H1 (cell line): Measurements from ENCODE around the gene FBN2. TPM values are rescaled to one million over a fixed set of nuclear protein-coding genes. Genes with fewer than 3 reads are reported as not detected.

Source experiments
- CTCF ChIA-PET: fragments of 300-600 bp; sonication (Branson Sonifier 250); formaldehyde crosslinking; loops from one replicate; lab custom pipeline; 2021; ENCODE audit not compliant: partially characterized antibody; lab: Charles Lee
- POLR2A ChIA-PET: fragments of 300-600 bp; sonication (Branson Sonifier 250); formaldehyde crosslinking; loops from one replicate; lab custom pipeline; 2021; ENCODE audit warnings: inconsistent platforms; ENCODE audit not compliant: partially characterized antibody; lab: Charles Lee
- DNase-seq, 2 experiments: peaks; one replicate each; pipeline versions ENCODE4 v3.0.0 to v3.0.0-alpha.2; 2010 to 2022; ENCODE audit warnings: low spot score in 2 of 2, low read depth in 1 of 2, mixed read lengths in 1 of 2
- FAIRE-seq: peaks from 2 replicates; lab custom pipeline; 2011; peaks lifted over from hg19 to GRCh38; lab: Jason Lieb, UNC
- H2AFZ ChIP-seq: 2 replicates; pipeline ENCODE4 v1.8.1; 2012; ENCODE audit warnings: low read length, inconsistent platforms
- H2AK5ac ChIP-seq: 2 replicates; pipeline ENCODE4 v1.6.1; 2013; ENCODE audit warnings: low read depth, low read length
- H2BK120ac ChIP-seq: replicated peaks from 2 replicates; pipeline ENCODE3; 2013; ENCODE audit warnings: low read depth, low read length, inconsistent platforms
- H2BK12ac ChIP-seq: 2 replicates; pipeline ENCODE4 v1.6.1; 2013; ENCODE audit warnings: low read depth, low read length
- H2BK15ac ChIP-seq: 2 replicates; pipeline ENCODE4 v1.6.1; 2013; ENCODE audit warnings: low read length
- H2BK20ac ChIP-seq: 2 replicates; pipeline ENCODE4 v1.6.1; 2013; ENCODE audit warnings: low read length
- H2BK5ac ChIP-seq: 2 replicates; pipeline ENCODE4 v1.6.1; 2013; ENCODE audit warnings: low read depth, low read length
- H3K14ac ChIP-seq: 2 replicates; pipeline ENCODE4 v1.6.1; 2013; ENCODE audit warnings: inconsistent platforms; ENCODE audit not compliant: insufficient read length
- H3K18ac ChIP-seq: 2 replicates; pipeline ENCODE4 v1.6.1; 2013; ENCODE audit warnings: low read length; ENCODE audit errors: extremely low read depth
- H3K23ac ChIP-seq: 2 replicates; pipeline ENCODE4 v1.6.1; 2013; ENCODE audit warnings: inconsistent platforms; ENCODE audit not compliant: insufficient read length
- H3K23me2 ChIP-seq: 2 replicates; pipeline ENCODE4 v1.6.1; 2013; ENCODE audit warnings: low read depth, low read length
- H3K27ac ChIP-seq: 2 replicates; pipeline ENCODE4 v1.6.1; 2011; ENCODE audit warnings: low read depth, low read length, inconsistent platforms
- H3K27me3 ChIP-seq, 4 experiments: replicated peaks in 1 of 4; 1 replicate in 1 of 4; 2 replicates in 3 of 4; pipeline versions ENCODE4 v1.6.1 to v1.8.1; 2011 to 2013; ENCODE audit warnings: low read length in 3 of 4, mild to moderate bottlenecking in 3 of 4, inconsistent platforms in 2 of 4, mixed read lengths in 2 of 4, moderate library complexity in 1 of 4; ENCODE audit not compliant: control insufficient read depth in 3 of 4, insufficient read depth in 3 of 4; ENCODE audit errors: extremely low read depth in 1 of 4
- H3K36me3 ChIP-seq, 4 experiments: 2 replicates each; pipeline versions ENCODE4 v1.6.1 to v1.8.1; 2011 to 2013; ENCODE audit warnings: mild to moderate bottlenecking in 4 of 4, low read length in 3 of 4, moderate library complexity in 2 of 4, control low read depth in 1 of 4, inconsistent platforms in 1 of 4; ENCODE audit not compliant: insufficient read depth in 4 of 4, control insufficient read depth in 2 of 4
- H3K4ac ChIP-seq: replicated peaks from 2 replicates; pipeline ENCODE3; 2013; ENCODE audit warnings: low read length, low read depth, mixed read lengths, inconsistent platforms; ENCODE audit not compliant: insufficient read length
- H3K4me1 ChIP-seq, 4 experiments: replicated peaks in 1 of 4; 1 replicate in 1 of 4; 2 replicates in 3 of 4; pipeline versions ENCODE4 v1.6.1 to v1.8.1; 2011 to 2013; ENCODE audit warnings: low read length in 3 of 4, inconsistent platforms in 2 of 4, mixed read lengths in 1 of 4; ENCODE audit not compliant: insufficient read depth in 4 of 4, control insufficient read depth in 3 of 4
- H3K4me2 ChIP-seq, 2 experiments: 2 replicates each; pipeline versions ENCODE4 v1.6.1 to v1.8.1; 2011 to 2013; ENCODE audit warnings: low read depth in 2 of 2, low read length in 2 of 2, control low read depth in 1 of 2, inconsistent platforms in 1 of 2, mild to moderate bottlenecking in 1 of 2; ENCODE audit not compliant: insufficient read depth in 1 of 2
- H3K4me3 ChIP-seq, 4 experiments: fragments of 200-600, 300-600 bp in 1 of 4; sonication (generic), shearing (Covaris generic), sonication (Bioruptor Twin) in 1 of 4; 2 replicates each; pipeline versions ENCODE4 v1.5.1 to v1.8.1; 2011 to 2016; ENCODE audit warnings: low read length in 4 of 4, low read depth in 3 of 4, control low read depth in 2 of 4, inconsistent platforms in 2 of 4, mild to moderate bottlenecking in 2 of 4, mixed read lengths in 1 of 4, moderate library complexity in 1 of 4; ENCODE audit not compliant: insufficient read depth in 2 of 4; ENCODE audit errors: extremely low read depth in 1 of 4
- H3K56ac ChIP-seq: replicated peaks from 2 replicates; pipeline ENCODE3; 2013; ENCODE audit warnings: low read depth, mild to moderate bottlenecking, mixed read lengths, low read length, inconsistent platforms; ENCODE audit not compliant: insufficient read length
- H3K79me1 ChIP-seq: 2 replicates; pipeline ENCODE4 v1.6.1; 2013; ENCODE audit warnings: low read depth, low read length, control low read depth
- H3K79me2 ChIP-seq, 2 experiments: 2 replicates each; pipeline versions ENCODE4 v1.6.1 to v1.8.1; 2012 to 2013; ENCODE audit warnings: low read length in 2 of 2, mild to moderate bottlenecking in 2 of 2, inconsistent platforms in 1 of 2; ENCODE audit not compliant: insufficient read depth in 2 of 2, control insufficient read depth in 1 of 2
- H3K9ac ChIP-seq, 4 experiments: replicated peaks in 1 of 4; 1 replicate in 1 of 4; 2 replicates in 3 of 4; pipeline versions ENCODE4 v1.6.1 to v1.8.1; 2011 to 2013; ENCODE audit warnings: low read depth in 3 of 4, low read length in 3 of 4, control low read depth in 2 of 4, mild to moderate bottlenecking in 2 of 4, moderate library complexity in 2 of 4, inconsistent platforms in 1 of 4; ENCODE audit errors: extremely low read depth in 1 of 4
- H3K9me3 ChIP-seq, 2 experiments: 2 replicates each; pipeline versions ENCODE4 v1.6.1 to v1.8.1; 2012 to 2013; ENCODE audit warnings: mild to moderate bottlenecking in 2 of 2, moderate library complexity in 2 of 2, control low read depth in 1 of 2, inconsistent platforms in 1 of 2, low read depth in 1 of 2, low read length in 1 of 2, mixed read lengths in 1 of 2; ENCODE audit not compliant: insufficient read depth in 2 of 2
- H4K20me1 ChIP-seq, 2 experiments: replicated peaks in 1 of 2; 2 replicates each; pipeline versions ENCODE3 to v1.8.1; 2011 to 2013; ENCODE audit warnings: inconsistent platforms in 2 of 2, low read length in 2 of 2, mild to moderate bottlenecking in 1 of 2; ENCODE audit not compliant: insufficient read depth in 2 of 2, control insufficient read depth in 1 of 2
- H4K5ac ChIP-seq: 2 replicates; pipeline ENCODE4 v1.6.1; 2013; ENCODE audit warnings: low read length, low read depth, mixed read lengths, inconsistent platforms; ENCODE audit not compliant: insufficient read length
- H4K8ac ChIP-seq: 2 replicates; pipeline ENCODE4 v1.8.0; 2013; ENCODE audit warnings: mild to moderate bottlenecking, moderate library complexity, low read length, inconsistent platforms; ENCODE audit not compliant: insufficient read depth; ENCODE audit errors: extremely low read depth
- H4K91ac ChIP-seq: replicated peaks from 2 replicates; pipeline ENCODE3; 2013; ENCODE audit warnings: low read length, mixed read lengths, inconsistent platforms; ENCODE audit not compliant: insufficient read length
- CHD2 ChIP-seq: IDR thresholded peaks from 2 replicates; pipeline ENCODE4 v1.6.1; 2012; ENCODE audit warnings: low read length, improper control_type of control experiment
- EP300 ChIP-seq, 2 experiments: IDR thresholded peaks; 1 replicate in 1 of 2; 2 replicates in 1 of 2; pipeline ENCODE4 v1.6.1; 2011 to 2012; ENCODE audit warnings: low read depth in 2 of 2, low read length in 2 of 2, mild to moderate bottlenecking in 2 of 2, borderline replicate concordance in 1 of 2, inconsistent platforms in 1 of 2, moderate library complexity in 1 of 2
- EZH2 ChIP-seq: fragments of 200-600 bp; sonication (generic); IDR thresholded peaks from 2 replicates; pipeline ENCODE4 v1.7.1; 2012; ENCODE audit warnings: low read depth, mild to moderate bottlenecking, moderate library complexity, low read length, inconsistent platforms; ENCODE audit not compliant: severe bottlenecking
- PHF8 ChIP-seq: fragments of 200-600 bp; sonication (generic); conservative IDR thresholded peaks from 2 replicates; pipeline ENCODE4 v1.7.1; 2012; ENCODE audit warnings: low read depth, mild to moderate bottlenecking, inconsistent platforms, low read length, moderate library complexity
- POLR2A ChIP-seq, 2 experiments: IDR thresholded peaks; 1 replicate in 1 of 2; 2 replicates in 1 of 2; pipeline ENCODE4 v1.6.1; 2011; ENCODE audit warnings: low read depth in 2 of 2, low read length in 2 of 2, mild to moderate bottlenecking in 2 of 2; ENCODE audit errors: control extremely low read depth in 1 of 2
- TEAD4 ChIP-seq: IDR thresholded peaks from 2 replicates; pipeline ENCODE4 v1.6.1; 2012; ENCODE audit warnings: low read depth, low read length, inconsistent platforms, mixed read lengths
- whole genome bisulfite sequencing, 2 experiments: shearing (Covaris generic) in 1 of 2; methylation state at CpG; one replicate each; pipeline versions ENCODE4 v1.1.6 to v1.1.7; 2013 to 2015; ENCODE audit warnings: low lambda C conversion rate in 2 of 2, mixed read lengths in 2 of 2, inconsistent platforms in 1 of 2, low coverage in 1 of 2, missing lambda C conversion rate in 1 of 2; ENCODE audit not compliant: insufficient replicate concordance in 2 of 2, insufficient coverage in 1 of 2, insufficient read length in 1 of 2; ENCODE audit errors: extremely low coverage in 1 of 2, missing lambda C conversion rate in 1 of 2; 5-methylcytosine and 5-hydroxymethylcytosine counted together
- polyA plus RNA-seq, 7 experiments: library from polyadenylated mRNA; depleted of rRNA in 3 of 7; stranded (reverse) in 5 of 7; unstranded in 2 of 7; fragments of >200 nt in 5 of 7; fragments of 200-250 nt in 2 of 7; gene quantifications; 1 replicate in 5 of 7; 2 replicates in 1 of 7; 4 replicates in 1 of 7; pipeline versions ENCODE4 v1.2.1 to v1.2.3, GENCODE V29; 2011 to 2013; ENCODE audit warnings: missing spikeins in 2 of 7, mixed read lengths in 2 of 7
- total RNA-seq: library from RNA; stranded (reverse); fragmentation: NEBNext Ultra II Directional; extraction: Animal tissue kit (Norgen Biotek cat#: 25700); gene quantifications from 2 replicates; pipeline ENCODE4 v1.2.1, GENCODE V29; 2021

FBN2 gene
- total and polyA plus RNA-seq, 2 of the 8 experiments (the other 6 are each of a cell fraction or from before 2014, with no cell fraction given), result 14.1 to 16.3 TPM

- H3K23me2 ChIP-seq, result no peaks in the 10 kb centered on the region
- no peak overlapping the region for H2BK12ac ChIP-seq
- H2BK5ac ChIP-seq, result no peak overlapping the region
- no peak overlapping the region for H3K23ac ChIP-seq
- H2AK5ac ChIP-seq, result no peak overlapping the region
- FAIRE-seq (no peak), DNase-seq (no peak)
- no peak overlapping the region for H3K27ac ChIP-seq
- H3K36me3 ChIP-seq, result peaks cover 0 to 25% (median 3%) of the 10 kb centered on the region in 4 experiments; a peak in 4 of 8 replicates
- 91% methylated on average over 12 of the region's 12 CpGs; no CpG with 5 or more reads in 1 of the 2 experiments for WGBS, 2 experiments
- no peak overlapping the region for H4K8ac ChIP-seq
- H4K5ac ChIP-seq, result no peak overlapping the region
- no peak overlapping the region for H2BK15ac ChIP-seq
- H4K91ac ChIP-seq, result no peak overlapping the region
- CTCF ChIA-PET, result no interaction called here
- no peak overlapping the region for H3K4ac ChIP-seq
- POLR2A ChIA-PET, result no interaction called here
- H3K27me3 ChIP-seq, result no peaks in the 10 kb centered on the region
- no peak overlapping the region for H3K18ac ChIP-seq
- no peaks in the 10 kb centered on the region for H3K79me1 ChIP-seq
- no peak overlapping the region for H2BK20ac ChIP-seq
- H4K20me1 ChIP-seq, result no peaks in the 10 kb centered on the region
- H3K9ac ChIP-seq, result no peak overlapping the region
- H2AFZ ChIP-seq, result no peak overlapping the region
- H3K9me3 ChIP-seq, result no peaks in the 10 kb centered on the region
- H2BK120ac ChIP-seq, result no peak overlapping the region
- no peak overlapping the region for H3K4me3 ChIP-seq
- H3K79me2 ChIP-seq, result no peaks in the 10 kb centered on the region
- TF ChIP-seq PHF8 (no peak), EZH2 (no peak), POLR2A (IDR thresholded peaks at IDR 0.05; ENCODE audit: control extremely low read depth in 1 of 2, low read depth in 2 of 2, low read length in 2 of 2) (no peak), EP300 (IDR thresholded peaks at IDR 0.05; ENCODE audit: borderline replicate concordance in 1 of 2, low read depth in 2 of 2, low read length in 2 of 2) (no peak), TEAD4 (no peak), CHD2 (no peak)
- no peak overlapping the region for H3K56ac ChIP-seq
- H3K4me1 ChIP-seq, result no peaks in the 10 kb centered on the region
- no peak overlapping the region for H3K14ac ChIP-seq
- no peak overlapping the region for H3K4me2 ChIP-seq
Observed at GRCh38 chr5:128338649-128339048, 199.4 kb downstream of the FBN2 start.
